ENCODE data around the gene RBBP6.

DNA sequence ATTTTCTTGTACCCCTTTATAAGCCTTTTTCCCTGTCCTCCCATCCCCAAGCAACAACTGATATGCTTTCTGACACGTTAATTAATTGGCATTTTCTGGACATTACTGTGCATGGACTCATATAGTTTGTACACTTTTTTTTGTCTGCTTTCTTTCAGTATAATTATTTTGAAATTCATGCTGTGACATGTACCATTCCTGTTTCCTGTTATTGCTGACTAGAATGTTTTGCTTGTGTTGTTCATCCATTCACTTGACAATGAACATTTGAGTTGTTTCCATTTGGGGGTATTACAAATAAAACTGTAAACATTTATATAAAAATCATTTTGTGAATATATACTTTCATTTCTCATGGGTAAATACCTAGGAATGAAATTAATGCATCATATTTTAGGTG, 50.6 kb downstream of the RBBP6 start:
- TF ChIP-seq, protein P1, sequence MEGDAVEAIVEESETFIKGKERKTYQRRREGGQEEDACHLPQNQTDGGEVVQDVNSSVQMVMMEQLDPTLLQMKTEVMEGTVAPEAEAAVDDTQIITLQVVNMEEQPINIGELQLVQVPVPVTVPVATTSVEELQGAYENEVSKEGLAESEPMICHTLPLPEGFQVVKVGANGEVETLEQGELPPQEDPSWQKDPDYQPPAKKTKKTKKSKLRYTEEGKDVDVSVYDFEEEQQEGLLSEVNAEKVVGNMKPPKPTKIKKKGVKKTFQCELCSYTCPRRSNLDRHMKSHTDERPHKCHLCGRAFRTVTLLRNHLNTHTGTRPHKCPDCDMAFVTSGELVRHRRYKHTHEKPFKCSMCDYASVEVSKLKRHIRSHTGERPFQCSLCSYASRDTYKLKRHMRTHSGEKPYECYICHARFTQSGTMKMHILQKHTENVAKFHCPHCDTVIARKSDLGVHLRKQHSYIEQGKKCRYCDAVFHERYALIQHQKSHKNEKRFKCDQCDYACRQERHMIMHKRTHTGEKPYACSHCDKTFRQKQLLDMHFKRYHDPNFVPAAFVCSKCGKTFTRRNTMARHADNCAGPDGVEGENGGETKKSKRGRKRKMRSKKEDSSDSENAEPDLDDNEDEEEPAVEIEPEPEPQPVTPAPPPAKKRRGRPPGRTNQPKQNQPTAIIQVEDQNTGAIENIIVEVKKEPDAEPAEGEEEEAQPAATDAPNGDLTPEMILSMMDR (conservative IDR thresholded peaks at IDR 0.05): no peak
- no peak for TF ChIP-seq EZH2 (IDR thresholded peaks at IDR 0.05; ENCODE audit: low read depth)

Measured in PC-9 (cell line).